Measurements from ENCODE around the gene TPM4.
"Not testable (repeated sequence)": the region's sequence is repeated elsewhere in the genome, so short reads cannot be mapped to it uniquely, and the experiment has no call there.

TPM4 gene

DNA sequence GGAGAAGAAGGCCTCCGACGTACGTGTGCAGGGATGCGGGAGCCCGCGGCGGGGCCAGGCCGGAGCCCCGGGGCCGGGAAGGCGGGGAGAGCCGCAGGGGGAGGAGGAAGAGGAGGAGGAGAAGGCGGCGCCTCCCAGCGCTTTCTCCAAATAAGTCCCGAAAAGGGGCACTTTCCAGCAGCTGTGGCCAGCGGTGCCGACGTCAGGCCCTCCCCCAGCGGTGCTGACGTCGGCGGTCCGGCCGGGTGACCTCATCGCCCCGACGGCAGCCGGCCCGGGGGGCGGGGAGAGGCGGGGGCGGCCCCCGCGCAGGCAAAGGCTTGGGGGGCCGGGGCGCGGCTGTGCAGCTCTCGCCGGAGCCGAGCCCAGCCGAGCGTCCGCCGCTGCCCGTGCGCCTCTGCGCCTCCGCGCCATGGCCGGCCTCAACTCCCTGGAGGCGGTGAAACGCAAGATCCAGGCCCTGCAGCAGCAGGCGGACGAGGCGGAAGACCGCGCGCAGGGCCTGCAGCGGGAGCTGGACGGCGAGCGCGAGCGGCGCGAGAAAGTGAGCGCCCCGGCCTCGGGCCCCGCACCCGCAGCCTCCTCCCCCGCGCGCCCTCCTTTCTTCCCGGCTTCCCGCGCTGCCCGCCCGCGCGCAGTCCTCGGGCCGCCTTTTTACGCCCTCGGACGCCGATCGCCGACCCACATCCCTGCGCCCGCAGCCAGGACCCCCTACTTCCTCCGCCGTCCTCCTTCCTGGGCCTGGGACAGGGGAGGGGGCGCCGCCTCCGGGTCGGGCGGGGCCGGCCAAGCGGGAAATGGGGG is at the start of gene TPM4:
TPM4 (plus strand) TSS at position 342 of the 804 bp plus-strand sequence; CDS start at position 413, 71 bp downstream.
- DNase-seq, result no peak

DNA sequence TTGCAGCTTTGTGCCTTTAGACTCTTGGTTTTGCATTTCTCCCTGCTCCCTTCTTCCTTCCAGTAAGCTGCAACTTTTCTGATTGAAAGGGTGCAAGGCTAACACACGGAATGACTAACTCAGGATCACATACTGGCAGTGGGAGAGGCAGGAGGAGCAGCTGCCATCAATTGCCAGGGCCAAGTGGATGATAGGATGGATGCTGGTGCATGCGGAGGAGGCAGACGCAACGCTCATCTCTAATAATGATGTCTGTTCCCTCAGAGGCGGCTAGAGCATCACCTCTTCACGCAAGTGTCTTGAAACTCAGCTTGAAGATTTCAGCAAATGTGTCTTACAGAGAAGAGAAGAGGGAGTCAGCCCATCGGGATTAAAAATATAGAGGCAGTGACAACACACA is 49.5 kb upstream of the TPM4 start:
- no peak for DNase-seq

DNA sequence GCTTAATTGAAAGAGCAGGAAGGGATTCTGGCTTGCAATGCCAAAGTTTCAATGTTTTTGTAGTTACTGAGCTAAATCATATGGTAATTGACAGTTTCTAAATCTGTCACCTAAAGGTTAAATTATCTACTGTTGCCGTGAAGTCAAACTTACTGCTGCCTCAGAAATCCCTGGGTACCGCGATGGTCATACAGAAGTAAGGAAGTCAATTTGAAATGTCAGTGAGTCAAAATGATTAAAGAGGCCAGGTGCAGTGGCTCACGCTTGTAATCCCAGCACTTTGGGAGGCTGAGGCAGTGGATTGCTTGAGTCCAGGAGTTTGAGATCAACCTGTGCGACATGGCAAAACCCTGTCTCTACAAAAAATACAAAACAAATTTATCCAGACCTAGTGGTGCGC is 48.8 kb upstream of the TPM4 start:
- DNase-seq, result no peak

DNA sequence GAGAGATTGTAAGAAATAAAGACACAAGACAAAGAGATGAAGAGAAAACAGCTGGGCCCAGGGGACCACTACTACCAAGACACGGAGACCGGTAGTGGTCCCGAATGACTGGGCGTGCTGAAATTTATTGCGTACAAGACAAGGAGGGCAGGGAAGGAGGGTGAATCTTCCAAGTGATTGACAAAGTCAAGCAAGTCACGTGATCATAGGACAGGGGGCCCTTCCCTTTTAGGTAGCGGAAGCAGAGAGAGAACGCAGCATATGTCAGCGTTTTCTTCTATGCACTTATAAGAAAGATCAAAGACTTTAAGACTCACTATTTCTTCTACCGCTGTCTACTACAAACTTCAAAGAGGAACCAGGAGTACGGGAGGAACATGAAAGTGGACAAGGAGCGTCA is 46.1 kb upstream of the TPM4 start:
- DNase-seq, result not testable (repeated sequence)

DNA sequence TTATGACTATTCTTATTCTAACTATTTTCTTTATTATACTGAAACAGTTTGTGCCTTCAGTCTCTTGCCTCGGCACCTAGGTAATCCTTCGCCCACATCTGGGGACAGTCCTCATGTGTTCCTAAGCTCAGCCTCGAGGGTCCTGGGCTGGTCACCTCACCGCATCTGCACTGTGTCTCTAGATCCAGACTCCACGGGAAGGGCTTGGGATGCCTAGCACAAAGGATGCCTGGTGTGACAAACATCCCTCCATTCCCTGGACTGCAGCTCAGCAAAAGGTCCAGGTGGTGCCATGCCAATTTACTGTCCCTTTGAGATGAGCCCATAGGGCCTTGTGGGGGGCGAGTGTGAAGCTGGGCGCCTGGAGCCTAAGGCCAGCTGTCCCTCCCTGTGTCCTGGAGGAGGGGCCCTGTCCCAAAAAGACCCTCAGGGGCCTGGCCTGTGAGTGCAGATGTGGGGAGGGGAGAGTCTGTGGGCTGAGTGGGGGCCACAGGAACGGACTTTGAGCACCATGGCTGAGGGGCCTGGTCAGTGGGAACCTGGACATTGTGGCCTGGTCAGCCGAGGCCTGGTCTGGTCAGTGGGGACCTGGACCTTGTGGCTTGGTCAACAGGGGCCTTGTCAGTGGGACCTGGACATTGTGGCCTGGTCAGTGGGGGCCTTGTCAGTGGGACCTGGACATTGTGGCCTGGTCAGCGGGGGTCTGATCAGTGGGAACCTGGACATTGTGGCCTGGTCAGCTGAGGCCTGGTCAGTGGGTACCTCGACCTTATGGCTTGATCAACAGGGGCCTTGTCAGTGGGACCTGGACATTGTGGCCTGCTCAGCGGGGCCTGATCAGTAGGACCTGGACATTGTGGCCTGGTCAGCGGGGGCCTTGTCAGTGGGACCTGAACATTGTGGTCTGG is 45.1 kb upstream of the TPM4 start:
- DNase-seq, result no peak

DNA sequence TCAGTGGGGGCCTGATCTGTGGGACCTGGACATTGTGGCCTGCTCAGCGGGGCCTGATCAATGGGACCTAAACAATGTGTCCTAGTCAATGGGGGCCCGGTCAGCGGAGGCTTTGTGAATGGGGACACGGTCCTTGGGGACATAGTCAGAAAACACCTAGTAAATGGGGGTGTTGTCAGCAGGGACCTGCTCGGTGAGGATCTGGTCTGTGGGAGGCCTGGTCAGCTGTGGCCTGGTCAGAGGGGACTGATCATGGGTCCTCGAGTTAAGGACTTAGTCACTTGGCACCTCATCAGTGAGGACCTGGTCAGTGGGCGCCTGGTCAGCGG is 44.5 kb upstream of the TPM4 start:
- no peak for DNase-seq

DNA sequence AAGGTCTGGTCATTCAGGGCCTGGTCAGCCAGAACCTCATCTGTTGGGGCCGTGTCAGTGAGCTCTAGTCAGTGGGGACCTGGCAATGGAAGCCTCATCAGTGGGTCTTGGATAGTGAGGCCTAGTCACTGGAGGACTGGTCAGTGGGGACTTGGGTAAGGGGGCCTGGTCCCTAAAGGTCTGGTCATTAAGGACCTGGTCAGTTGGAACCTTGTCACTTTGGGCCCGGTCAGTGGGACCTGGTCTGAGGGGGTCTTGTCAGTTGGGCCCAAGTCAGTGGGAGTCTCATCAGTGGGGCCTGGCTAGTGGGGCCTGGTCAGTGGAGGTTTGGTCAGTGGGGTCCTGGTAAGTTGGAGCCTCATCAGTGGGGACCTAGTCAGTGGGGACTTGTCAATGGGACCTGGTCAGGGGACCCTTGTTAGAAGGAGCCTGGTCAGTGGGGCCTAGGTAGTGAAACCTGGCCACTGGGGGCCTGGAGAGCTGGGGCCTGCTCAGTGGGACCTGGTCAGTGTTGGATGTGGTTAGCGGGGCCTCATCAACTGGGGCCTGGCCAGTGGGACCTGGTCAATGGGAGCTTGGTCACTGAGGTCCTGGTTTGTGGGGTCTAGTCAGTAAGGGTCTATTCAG is 43.7 kb upstream of the TPM4 start:
- no peak for DNase-seq

DNA sequence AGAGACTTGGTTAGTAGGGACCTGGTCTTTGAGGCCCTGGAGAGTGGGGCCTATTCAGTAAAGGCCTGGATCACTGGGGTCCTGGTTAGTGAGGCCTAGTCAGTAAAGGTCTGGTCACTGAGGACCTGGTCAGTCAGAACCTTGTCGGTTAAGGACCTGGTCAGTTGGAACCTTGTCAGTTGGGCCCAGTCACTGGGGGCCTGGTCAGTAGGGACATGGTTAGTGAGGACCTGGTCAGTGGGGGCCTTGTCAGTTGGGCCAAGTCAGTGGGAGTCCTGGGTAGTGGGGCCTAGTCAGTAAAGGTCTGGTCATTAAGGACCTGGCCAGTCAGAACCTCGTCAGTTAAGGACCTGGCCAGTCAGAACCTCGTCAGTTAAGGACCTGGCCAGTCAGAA is 43.2 kb upstream of the TPM4 start:
- DNase-seq, result no peak

DNA sequence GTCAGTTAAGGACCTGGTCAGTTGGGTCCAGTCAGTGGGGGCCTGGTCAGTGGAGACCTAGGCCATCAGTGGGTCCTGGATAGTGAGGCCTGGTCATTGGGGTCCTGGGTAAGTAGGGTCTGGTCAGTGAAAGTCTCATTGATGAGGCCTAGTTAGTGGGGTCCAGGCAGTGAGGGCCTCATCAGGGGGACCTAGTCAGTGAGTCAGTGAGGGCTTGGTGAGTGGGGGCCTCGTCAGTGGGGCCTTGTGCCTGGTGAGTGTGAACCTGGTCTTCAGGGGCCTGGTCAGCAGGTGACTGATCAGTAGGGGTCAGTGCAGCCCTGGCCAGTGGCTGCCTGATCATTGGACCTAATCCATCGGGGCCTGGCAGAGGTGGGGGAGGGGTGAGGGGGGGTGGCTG is 42.6 kb upstream of the TPM4 start:
- no peak for DNase-seq

DNA sequence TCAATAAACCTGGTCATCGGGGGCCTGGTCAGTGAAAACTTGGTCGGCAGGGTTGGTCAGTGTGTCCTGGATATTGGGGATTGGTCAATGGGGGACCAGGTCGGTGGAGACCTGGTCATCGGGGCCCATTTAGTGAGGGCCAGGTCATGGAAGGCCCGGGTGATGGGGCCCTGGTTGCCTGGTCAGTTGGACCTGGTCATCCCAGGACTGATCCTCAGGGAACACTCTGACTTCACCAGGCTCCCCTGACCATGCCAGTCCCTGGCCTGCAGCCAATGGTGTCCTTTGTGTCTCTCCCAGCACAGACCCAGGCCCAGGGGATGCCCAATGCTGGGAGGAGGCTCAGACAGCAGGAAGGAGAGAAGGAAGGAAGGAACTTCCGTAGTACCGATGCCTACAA is 42.1 kb upstream of the TPM4 start:
- DNase-seq, result no peak

DNA sequence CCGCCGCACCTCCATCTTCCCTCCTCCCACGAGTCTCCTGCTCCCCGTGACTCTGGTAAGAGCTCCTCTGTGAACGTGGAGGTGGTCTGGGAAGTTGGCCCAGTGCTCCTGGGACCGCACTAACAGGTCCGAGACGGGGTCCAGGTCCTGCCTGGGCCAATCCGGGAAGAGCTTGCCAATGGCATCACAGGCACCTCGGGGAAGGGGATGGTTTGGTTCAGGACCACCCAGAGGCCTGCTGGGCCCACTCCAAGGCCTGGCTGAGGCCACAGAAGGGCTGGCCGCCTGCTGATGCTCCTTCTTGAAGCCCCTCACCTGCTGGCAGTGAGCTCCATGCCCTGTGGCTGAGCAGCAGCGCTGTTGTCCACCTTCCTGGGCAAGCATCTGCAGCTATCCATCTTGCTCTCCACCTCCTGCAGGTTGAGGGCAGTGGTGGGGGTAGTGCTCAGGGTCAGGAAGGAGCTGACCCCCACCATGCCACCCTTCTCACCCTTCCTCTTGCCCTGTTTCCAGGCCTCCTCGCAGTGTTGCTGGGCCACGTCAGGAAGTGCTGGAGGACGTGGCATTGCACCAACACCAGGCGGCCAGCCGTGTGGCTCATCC is 41.2 kb upstream of the TPM4 start:
- DNase-seq, result no peak

DNA sequence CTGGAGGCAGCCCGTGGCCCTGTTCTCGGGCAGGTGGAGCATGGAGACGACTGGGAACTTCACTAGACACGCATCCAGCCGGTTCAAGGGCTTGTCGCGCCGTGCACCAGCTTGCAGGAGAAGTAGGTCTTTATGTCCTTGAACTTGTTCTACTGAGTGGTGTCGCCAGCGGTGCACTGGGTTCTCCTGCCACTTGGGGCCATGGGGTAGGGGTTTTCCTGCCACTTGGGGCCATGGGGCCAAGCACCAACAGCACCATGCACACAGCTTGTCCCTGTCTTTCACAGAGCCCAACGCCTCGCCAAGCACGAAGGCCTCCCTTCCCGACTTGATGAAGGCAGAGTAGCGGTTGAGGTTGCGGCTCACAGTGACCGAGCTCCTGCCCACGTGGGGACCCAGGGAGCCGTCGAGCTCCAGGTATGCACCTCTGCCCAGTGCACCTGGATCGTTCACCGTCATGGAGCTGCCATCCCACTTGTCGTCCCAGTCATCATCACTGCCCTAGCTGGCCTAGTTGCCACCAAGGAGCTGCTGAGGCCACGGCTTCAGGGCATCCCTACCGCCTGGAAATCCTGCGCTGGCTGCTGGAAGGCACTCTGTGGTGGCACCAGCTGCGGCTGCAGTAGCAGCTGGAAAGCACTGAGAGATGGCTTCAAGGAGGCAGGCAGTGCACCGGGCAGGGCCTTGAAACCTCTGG is 40.5 kb upstream of the TPM4 start:
- no peak for DNase-seq

DNA sequence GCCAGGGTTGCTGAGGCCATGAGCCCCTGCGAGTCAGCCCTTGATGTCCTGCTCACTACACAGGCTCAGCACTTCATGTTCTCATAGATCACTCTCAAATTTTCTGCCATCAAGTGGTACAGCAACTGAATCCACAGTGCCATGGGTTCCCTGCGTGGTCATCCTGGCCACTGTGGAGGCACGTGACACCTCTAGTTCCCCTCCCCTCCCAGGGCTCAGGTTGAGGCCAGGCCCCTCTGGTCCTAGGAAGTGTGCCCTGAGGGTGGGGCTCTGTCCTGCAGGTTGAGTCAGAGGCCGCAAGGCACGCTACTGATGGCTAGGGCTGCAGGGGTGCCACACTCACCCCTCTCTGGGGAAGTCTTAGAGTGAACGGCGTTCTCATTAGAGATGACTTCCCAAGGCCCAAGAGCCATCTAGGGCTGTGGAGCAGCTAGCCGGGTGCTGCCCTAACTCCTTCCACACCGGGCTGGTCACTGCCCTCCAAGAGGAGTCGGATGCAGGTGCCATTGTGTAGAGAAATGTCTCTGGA is 39.8 kb upstream of the TPM4 start:
- no peak for DNase-seq

DNA sequence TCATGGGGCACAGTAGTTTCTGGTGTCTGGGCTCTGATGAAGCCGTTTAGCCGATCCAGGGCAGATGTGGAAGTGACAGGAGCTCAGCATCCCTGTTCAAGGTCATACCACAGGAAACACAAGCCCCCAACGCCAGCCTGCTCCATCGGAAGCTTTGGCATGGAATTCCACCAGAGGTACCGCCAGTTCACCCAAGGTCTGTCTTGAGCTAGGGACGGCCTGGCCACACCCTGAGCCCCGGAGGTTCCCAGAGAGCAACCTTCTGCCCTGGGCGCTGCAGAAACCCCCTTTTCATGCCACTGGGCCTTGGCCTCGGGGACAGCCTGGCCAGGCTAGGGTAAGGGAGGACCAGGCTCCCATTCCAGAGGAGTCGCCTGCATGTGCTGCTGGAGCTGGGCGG is 39.4 kb upstream of the TPM4 start:
- no peak for DNase-seq

DNA sequence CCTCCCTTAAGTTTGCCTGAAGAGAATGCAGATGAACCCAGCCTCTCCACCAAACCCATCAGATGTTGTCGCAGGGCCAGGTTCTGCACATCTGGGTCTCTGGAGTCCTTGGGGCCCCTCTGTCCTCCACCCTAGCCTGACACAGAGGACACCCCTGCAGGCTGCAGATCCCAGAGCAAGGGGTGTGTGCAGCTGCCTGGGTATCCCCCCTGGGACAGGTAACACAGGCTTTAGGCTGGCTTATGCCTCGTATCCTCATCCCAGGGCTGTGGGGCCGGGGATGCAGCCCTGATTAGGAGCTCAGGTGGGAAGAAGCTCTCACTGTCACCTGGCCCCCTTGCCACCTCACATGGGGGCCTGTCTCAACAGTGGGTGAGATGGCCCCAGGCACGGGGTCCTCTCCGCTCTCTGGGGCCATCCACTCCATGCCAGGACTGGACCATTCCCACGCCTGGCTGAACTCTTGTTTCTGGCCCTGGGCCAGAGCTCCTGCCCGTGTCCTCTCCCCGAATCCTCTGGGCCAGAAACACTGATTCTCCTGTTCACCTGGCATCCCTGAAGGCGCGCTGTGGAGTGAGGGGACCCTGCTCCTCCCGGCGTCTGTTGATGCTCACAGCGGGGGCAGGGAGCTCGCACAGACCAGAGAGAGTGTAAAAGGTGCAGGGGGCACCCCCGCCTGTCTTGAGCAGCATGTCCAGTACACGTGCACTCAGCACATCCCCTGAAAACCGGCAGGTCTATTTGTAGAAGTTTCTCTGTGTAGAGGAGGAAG is 38.7 kb upstream of the TPM4 start:
- DNase-seq, result no peak

DNA sequence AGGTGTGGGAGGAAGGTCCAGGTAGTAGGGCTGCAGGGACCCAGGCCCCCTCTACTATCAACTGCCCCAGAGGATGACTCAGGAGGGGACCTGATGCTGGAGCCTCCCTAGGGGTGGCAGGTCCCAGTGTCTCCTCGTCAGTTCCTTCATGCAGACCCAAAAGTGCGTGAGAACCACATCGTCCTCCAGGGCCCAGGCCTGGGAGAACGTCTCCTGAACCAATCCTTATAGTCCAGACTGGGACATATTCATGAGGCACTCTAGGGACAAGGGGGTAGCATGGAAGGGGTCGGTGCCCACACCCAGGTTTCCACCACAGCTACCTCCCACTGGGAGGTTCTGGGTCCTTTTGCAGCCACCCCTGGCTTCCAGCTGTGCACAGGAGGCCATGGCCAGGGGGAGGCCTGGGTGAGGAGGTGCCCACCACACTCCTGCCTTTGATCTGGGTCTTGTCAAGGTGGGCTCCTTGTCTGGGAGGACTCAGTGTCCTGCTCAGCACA is 38.0 kb upstream of the TPM4 start:
- DNase-seq, result no peak

DNA sequence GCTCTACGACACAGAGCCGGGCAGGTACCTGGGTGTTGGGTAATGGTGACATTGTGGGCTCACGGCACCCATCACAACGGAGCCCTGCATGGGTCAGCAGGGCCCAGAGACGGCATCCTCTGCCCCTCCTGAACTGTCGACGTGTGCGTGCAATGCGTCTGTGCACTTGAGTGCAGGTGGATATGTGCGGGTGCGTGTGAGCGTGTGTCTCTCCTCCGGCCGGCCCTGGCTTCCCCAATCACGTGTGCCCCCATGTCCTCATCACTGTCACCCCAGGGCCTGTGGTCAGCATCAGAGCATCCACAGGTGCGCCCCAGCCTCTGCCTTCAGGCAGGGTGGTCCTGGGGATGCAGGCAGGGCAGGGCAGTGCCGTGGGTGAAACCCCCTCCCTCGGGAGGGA is 37.2 kb upstream of the TPM4 start:
- no peak for DNase-seq

DNA sequence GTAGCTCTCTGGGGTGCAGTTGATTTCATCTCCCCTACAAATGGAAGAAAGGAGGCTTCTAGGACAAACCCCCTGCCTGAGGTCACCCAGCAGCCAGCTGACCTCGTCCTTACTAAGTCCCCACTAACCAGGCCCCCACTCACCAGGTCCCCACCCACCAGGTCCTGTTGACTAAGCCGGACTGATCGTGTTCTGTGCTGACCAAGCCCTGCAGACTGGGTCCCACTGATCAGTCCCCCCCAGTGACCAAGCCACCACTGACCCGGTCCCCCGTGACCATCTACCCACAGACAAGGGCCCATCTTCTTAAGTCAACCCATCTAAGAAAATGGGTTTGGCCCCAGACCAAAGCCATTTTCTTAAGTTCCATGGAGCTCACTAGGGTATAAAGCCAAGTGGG is 36.8 kb upstream of the TPM4 start:
- no peak for DNase-seq

DNA sequence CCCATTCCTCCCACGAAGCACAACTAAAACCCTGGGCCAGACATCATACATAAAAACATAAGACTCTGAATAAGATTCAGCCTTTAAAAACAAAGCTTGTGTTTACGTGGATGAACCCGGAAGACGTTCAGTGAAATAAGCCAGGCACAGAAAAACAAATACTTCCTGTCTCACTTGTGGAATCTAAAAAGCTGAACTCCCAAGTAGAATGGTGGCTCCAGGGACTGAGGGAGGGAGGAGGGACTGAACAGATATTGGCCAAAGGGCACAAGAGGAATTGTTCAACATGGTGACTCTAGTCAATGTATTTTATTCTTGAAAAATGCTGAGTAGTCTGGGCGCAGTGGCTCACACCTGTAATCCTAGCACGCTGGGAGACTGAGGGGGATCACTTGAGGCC is 35.7 kb upstream of the TPM4 start:
- no peak for DNase-seq

DNA sequence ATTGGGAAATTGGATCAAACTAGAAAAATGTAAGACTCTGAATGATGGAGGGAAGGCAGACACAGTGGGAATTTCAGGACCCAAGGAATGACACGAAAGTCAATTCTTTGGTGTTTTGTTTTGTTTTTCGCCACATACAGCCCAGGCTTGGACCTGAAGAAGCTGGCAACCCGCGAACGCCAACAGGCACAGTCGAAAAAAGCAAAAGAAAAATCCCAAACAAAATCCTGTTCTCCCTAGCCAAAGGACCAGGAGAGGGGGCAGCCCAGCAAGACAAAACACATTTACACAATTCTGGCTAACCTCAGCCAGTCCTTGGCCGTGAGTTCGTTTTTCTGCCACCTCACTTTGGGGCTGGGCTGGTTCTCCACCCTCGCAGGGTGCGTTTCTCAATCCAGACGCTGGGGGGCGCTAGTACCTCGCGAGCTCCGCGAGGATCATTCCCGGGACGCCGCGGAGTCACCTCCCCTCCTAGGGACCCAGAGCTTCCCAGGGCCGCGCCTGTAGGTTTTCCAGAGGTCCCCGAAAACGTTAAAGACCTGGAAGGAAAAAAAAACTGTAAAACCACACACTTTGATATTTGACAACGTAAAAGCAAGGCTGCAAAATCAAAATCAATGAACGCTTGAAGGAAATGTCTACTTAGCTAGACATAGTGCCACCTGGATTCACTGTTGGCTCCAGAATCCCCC is 34.9 kb upstream of the TPM4 start:
- DNase-seq, result peak; percentile 38

DNA sequence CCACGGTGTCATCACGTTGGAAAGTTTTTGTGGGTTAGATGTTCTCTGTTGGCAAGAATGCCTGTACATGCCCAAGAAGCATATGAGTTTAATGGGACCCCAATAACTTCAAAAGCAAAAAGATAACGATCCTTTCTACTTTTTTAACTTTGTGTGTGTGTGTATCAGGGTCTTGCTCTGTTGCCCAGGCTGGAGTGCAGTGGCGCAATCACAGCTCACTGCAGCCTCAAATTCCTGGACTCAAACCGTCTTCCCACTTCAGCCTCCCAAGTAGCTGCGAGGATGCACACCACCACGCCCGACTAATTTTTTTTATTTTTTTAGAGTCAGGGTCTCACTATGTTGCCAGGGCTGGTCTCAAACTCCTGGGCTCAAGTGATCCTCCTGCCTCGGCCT is 34.3 kb upstream of the TPM4 start:
- no peak for DNase-seq

Measured in NCI-H1694 (cell line).